Sigmoid colon (tissue), 7 donors: Measurements from ENCODE around the gene PDZD8. TPM values are rescaled to one million over a fixed set of nuclear protein-coding genes. Genes with fewer than 3 reads are reported as not detected.

Experiments
- DNase-seq: peaks from one replicate; pipeline ENCODE4 v3.0.0-alpha.2; 2019
- H3K27ac ChIP-seq, 4 donors: fragments of 200-600 bp; sonication (generic); one replicate each; pipeline ENCODE4 v1.5.1; 2016 to 2019; ENCODE audit warnings: mild to moderate bottlenecking in 1 of 4
- H3K27me3 ChIP-seq, 3 donors: fragments of 200-600 bp; sonication (generic); one replicate each; pipeline ENCODE4 v1.5.1; 2019; ENCODE audit warnings: mild to moderate bottlenecking in 1 of 3
- H3K36me3 ChIP-seq, 4 donors: fragments of 200-600 bp; sonication (generic); one replicate each; pipeline ENCODE4 v1.5.1; 2016 to 2019
- H3K4me1 ChIP-seq, 4 donors: fragments of 200-600 bp; sonication (generic); one replicate each; pipeline ENCODE4 v1.5.1; 2017 to 2019
- H3K4me3 ChIP-seq, 4 donors: fragments of 200-600 bp; sonication (generic); one replicate each; pipeline ENCODE4 v1.5.1; 2017 to 2019; ENCODE audit warnings: mild to moderate bottlenecking in 2 of 4, moderate library complexity in 1 of 4
- H3K9me3 ChIP-seq, 4 donors: fragments of 200-600 bp in 3 of 4; sonication (generic) in 3 of 4; one replicate each; pipeline versions ENCODE4 v1.5.1 to v1.6.1; 2013 to 2019
- EP300 ChIP-seq, 4 donors: sonication (generic); formaldehyde crosslinking; IDR thresholded peaks; one replicate each; pipeline ENCODE4 v1.6.1; 2017; ENCODE audit warnings: antibody characterized with exemption in 4 of 4
- POLR2A ChIP-seq, 2 donors: fragments of 450-650 bp; IDR thresholded peaks; one replicate each; pipeline ENCODE4 v1.6.1; 2016; ENCODE audit warnings: antibody characterized with exemption in 2 of 2, mild to moderate bottlenecking in 2 of 2, moderate library complexity in 2 of 2
- intact Hi-C: fragments of 100-400 bp; cut with DNase I; formaldehyde crosslinking; loops from one replicate; pipeline ENCODE4 v1.15.1; 2023
- polyA plus RNA-seq, 3 donors: library from polyadenylated mRNA; stranded (reverse); fragments of 200-250 nt; gene quantifications; one replicate each; pipeline ENCODE4 v1.2.3, GENCODE V29; 2013
- total RNA-seq, 4 donors: library from RNA; depleted of rRNA; stranded (reverse); fragments of >200 nt; gene quantifications; one replicate each; pipeline ENCODE4 v1.1.0, GENCODE V29; 2016
- TF ChIP-seq, protein P1 (sequence below), 4 experiments: fragments of 450-650 bp in 3 of 4; fragments of 200-600 bp in 1 of 4; IDR thresholded peaks; one replicate each; pipeline ENCODE4 v1.5.1; 2016 to 2019; ENCODE audit warnings: antibody characterized with exemption in 4 of 4, mild to moderate bottlenecking in 3 of 4, moderate library complexity in 2 of 4
- donor health status: healthy with polysubstance abuse.
- donor health status: Bipolar disorder and iron deficiency.
- donor health status: healthy.

The PDZD8 gene
- total and polyA plus RNA-seq, 7 donors, result 3.5 to 34.3 (median 25.2) TPM

GRCh38 chr10:117228210-117228609 is 147.0 kb downstream of the PDZD8 start:
- no peaks in the 10 kb centered on the region for H3K9me3 ChIP-seq
- DNase-seq, result no peak
- H3K27me3 ChIP-seq, result peaks cover 0 to 11% (median 0%) of the 10 kb centered on the region in 3 donors
- TF ChIP-seq, protein P1, sequence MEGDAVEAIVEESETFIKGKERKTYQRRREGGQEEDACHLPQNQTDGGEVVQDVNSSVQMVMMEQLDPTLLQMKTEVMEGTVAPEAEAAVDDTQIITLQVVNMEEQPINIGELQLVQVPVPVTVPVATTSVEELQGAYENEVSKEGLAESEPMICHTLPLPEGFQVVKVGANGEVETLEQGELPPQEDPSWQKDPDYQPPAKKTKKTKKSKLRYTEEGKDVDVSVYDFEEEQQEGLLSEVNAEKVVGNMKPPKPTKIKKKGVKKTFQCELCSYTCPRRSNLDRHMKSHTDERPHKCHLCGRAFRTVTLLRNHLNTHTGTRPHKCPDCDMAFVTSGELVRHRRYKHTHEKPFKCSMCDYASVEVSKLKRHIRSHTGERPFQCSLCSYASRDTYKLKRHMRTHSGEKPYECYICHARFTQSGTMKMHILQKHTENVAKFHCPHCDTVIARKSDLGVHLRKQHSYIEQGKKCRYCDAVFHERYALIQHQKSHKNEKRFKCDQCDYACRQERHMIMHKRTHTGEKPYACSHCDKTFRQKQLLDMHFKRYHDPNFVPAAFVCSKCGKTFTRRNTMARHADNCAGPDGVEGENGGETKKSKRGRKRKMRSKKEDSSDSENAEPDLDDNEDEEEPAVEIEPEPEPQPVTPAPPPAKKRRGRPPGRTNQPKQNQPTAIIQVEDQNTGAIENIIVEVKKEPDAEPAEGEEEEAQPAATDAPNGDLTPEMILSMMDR (IDR thresholded peaks at IDR 0.05), result no peak
- TF ChIP-seq POLR2A (IDR thresholded peaks at IDR 0.05) (no peak), EP300 (IDR thresholded peaks at IDR 0.05) (no peak)
- H3K27ac ChIP-seq, result no peak overlapping the region
- intact Hi-C loops, result no loop called here
- no peak overlapping the region for H3K4me3 ChIP-seq
- no peaks in the 10 kb centered on the region for H3K4me1 ChIP-seq
- no peaks in the 10 kb centered on the region for H3K36me3 ChIP-seq

Other genes starting within 250 kb of the PDZD8 start
- gene VAX1, start 237.2 kb downstream of the PDZD8 start, total RNA-seq, result not detected
- gene VAX1, start 237.2 kb downstream of the PDZD8 start, polyA plus RNA-seq, result not detected
- not detected for gene KCNK18, start 178.0 kb downstream of the PDZD8 start, total RNA-seq
- gene KCNK18, start 178.0 kb downstream of the PDZD8 start, polyA plus RNA-seq, result not detected
- gene SLC18A2, start 134.3 kb downstream of the PDZD8 start, total RNA-seq, result 1 to 10 TPM in 1 of 4 donors, under 1 TPM in 3; 0.54 to 1.4 (median 0.77) TPM
- under 1 TPM; 0.23 to 0.60 (median 0.25) TPM for gene SLC18A2, start 134.3 kb downstream of the PDZD8 start, polyA plus RNA-seq
- gene EMX2, start 167.3 kb upstream of the PDZD8 start, total RNA-seq, result under 1 TPM in 1 of 4 donors, not detected in 3; 0.36 TPM
- gene EMX2, start 167.3 kb upstream of the PDZD8 start, polyA plus RNA-seq, result not detected